Endothelial cell (in vitro differentiated cells): ENCODE data around the gene CCDC150. TPM values are rescaled to one million over a fixed set of nuclear protein-coding genes. Genes with fewer than 3 reads are reported as not detected.

ENCODE experiments used
- DNase-seq: peaks from one replicate; pipeline ENCODE4 v3.0.0; 2021; ENCODE audit warnings: low spot score
- H3K27ac Mint-ChIP-seq: one replicate; pipeline ENCODE4 v1.8.0; 2021; ENCODE audit warnings: mixed read lengths, inconsistent platforms; ENCODE audit not compliant: unreplicated experiment
- H3K27me3 Mint-ChIP-seq: one replicate; pipeline ENCODE4 v1.8.0; 2021; ENCODE audit warnings: mild to moderate bottlenecking, moderate library complexity, mixed read lengths, inconsistent platforms; ENCODE audit not compliant: unreplicated experiment
- H3K36me3 Mint-ChIP-seq: one replicate; pipeline ENCODE4 v1.8.0; 2021; ENCODE audit warnings: mild to moderate bottlenecking, low read depth, mixed read lengths, inconsistent platforms; ENCODE audit not compliant: unreplicated experiment
- H3K4me1 Mint-ChIP-seq: one replicate; pipeline ENCODE4 v1.8.0; 2021; ENCODE audit warnings: mild to moderate bottlenecking, mixed read lengths, inconsistent platforms; ENCODE audit not compliant: unreplicated experiment
- H3K4me3 Mint-ChIP-seq: one replicate; pipeline ENCODE4 v1.8.0; 2021; ENCODE audit warnings: mild to moderate bottlenecking, mixed read lengths, inconsistent platforms; ENCODE audit not compliant: unreplicated experiment
- H3K9me3 Mint-ChIP-seq: one replicate; pipeline ENCODE4 v1.8.0; 2021; ENCODE audit warnings: mixed read lengths, inconsistent platforms; ENCODE audit not compliant: unreplicated experiment
- total RNA-seq: library from RNA; stranded (reverse); fragmentation: NEBNext Ultra II Directional; extraction: Animal tissue kit (Norgen Biotek cat#: 25700); gene quantifications from one replicate; pipeline ENCODE4 v1.2.1, GENCODE V29; 2021; ENCODE audit not compliant: unreplicated experiment
- TF ChIP-seq, protein P1 (sequence below): fragments of 200-600 bp; sonication (generic); IDR thresholded peaks from one replicate; pipeline ENCODE4 v1.5.0; 2021; ENCODE audit warnings: antibody characterized with exemption; ENCODE audit not compliant: unreplicated experiment

Gene CCDC150
- total RNA-seq, 1 donor from 2014 or later, result 12.4 TPM

DNA sequence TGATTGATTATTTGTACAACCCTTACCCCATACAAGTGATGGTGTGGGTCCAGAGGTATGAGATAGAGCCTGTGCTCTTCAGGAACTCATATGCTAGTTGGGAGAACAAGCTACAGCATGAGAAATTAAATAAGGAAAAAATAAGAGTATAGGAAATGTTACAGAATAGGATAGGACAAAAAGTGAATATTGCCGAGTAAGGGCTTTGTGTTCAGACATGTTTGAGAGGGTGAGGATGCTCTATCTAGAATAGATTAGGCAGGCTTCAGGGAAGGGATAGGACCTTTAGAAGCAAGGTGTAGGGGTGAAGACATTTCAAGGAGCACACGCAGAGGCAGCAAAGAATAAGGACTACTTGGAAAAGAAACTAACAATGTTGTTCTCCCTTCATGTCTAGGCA lies 17.8 kb downstream of the CCDC150 start:
- no peak for DNase-seq
- Mint-ChIP-seq H3K4me3 (no peak overlapping the region), H3K4me1 (no peaks in the 10 kb centered on the region), H3K9me3 (peaks cover 6% of the 10 kb centered on the region), H3K27ac (no peak overlapping the region), H3K27me3 (no peaks in the 10 kb centered on the region), H3K36me3 (peaks cover 14% of the 10 kb centered on the region)
- TF ChIP-seq, protein P1, sequence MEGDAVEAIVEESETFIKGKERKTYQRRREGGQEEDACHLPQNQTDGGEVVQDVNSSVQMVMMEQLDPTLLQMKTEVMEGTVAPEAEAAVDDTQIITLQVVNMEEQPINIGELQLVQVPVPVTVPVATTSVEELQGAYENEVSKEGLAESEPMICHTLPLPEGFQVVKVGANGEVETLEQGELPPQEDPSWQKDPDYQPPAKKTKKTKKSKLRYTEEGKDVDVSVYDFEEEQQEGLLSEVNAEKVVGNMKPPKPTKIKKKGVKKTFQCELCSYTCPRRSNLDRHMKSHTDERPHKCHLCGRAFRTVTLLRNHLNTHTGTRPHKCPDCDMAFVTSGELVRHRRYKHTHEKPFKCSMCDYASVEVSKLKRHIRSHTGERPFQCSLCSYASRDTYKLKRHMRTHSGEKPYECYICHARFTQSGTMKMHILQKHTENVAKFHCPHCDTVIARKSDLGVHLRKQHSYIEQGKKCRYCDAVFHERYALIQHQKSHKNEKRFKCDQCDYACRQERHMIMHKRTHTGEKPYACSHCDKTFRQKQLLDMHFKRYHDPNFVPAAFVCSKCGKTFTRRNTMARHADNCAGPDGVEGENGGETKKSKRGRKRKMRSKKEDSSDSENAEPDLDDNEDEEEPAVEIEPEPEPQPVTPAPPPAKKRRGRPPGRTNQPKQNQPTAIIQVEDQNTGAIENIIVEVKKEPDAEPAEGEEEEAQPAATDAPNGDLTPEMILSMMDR, result no peak

DNA sequence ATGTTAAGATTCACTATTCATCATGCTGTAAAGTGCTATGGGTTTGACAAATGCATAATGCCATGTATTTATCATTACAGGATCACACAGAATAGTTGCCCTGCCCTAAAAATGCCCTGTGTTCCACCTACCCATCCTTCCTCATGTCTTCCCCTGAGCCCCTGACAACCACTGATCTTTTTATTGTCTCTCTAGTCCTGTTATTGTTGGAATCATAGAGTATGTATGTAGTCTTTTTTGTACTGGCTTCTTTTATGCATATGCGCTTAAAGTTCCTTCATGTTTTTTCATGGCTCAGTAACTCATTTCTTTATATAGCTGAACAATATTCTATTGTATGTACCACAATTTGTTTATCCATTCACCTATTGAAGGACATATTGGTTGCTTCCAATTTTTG lies 20.3 kb downstream of the CCDC150 start:
- Mint-ChIP-seq H3K4me3 (no peak overlapping the region), H3K9me3 (no peaks in the 10 kb centered on the region), H3K27ac (no peak overlapping the region), H3K4me1 (no peaks in the 10 kb centered on the region), H3K27me3 (no peaks in the 10 kb centered on the region), H3K36me3 (no peaks in the 10 kb centered on the region)
- TF ChIP-seq, protein P1, result no peak
- no peak for DNase-seq

DNA sequence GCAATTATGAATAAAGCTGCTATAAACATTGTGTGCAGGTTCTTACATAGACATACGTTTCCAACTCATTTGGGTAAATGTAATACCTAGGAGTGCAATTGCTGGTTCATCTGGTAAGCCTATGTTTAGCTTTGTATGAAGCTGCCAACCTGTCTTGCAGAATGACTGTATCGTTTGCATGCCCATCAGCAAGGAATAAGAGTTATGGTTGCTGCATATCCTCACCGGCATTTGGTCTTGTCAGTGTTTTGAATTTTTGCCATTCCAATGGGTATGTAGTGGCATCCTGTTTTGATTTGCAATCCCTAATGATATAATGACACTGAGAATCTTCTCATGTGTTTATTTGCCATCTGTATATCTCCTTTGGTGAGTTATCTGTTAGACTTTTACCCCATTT lies 20.7 kb downstream of the CCDC150 start:
- Mint-ChIP-seq H3K4me3 (no peak overlapping the region), H3K27me3 (no peaks in the 10 kb centered on the region), H3K4me1 (no peaks in the 10 kb centered on the region), H3K27ac (no peak overlapping the region), H3K9me3 (no peaks in the 10 kb centered on the region), H3K36me3 (no peaks in the 10 kb centered on the region)
- DNase-seq, result no peak
- TF ChIP-seq, protein P1, result no peak

DNA sequence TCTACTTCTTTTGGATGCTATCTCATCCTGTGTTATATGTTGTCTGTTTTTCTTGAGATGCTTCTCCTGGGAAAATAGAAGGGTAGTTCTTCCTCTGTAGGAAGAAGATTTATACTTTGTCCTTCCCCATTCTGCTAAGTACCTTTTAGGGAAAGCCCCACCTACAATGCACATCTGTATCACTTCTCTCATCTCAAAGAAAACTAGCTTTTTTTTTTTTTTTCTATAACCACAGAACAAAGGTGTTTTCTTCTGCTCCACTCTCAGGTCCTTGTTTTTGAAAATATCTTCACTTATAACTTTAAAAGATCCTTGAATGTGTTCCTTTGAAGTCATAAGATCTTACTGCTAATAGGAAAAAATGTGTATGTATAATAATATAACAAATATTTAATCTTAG lies 30.8 kb downstream of the CCDC150 start:
- H3K36me3 Mint-ChIP-seq, result no peaks in the 10 kb centered on the region
- no peaks in the 10 kb centered on the region for H3K27me3 Mint-ChIP-seq
- H3K4me3 Mint-ChIP-seq, result no peak overlapping the region
- DNase-seq, result no peak
- TF ChIP-seq, protein P1, result no peak
- no peak overlapping the region for H3K27ac Mint-ChIP-seq
- H3K9me3 Mint-ChIP-seq, result no peaks in the 10 kb centered on the region
- H3K4me1 Mint-ChIP-seq, result no peaks in the 10 kb centered on the region

DNA sequence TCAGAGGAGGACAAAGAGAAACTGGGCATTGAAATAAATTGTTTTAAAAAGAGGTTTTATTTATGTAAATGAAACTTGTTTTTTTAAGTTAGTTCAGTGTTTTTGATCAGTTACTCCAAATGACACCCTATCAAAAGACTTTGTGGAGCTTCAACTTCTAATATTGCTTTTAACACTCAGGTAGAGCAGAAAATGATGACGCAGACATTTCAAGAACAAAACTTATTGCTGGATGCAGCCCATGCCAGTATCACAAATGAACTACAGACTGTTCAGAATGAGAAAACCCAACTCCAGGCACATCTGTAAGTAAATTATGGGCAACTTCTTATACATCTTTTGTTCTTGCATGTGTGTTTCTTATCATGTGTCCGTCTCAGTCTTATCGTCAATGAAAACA lies 36.4 kb downstream of the CCDC150 start:
- no peaks in the 10 kb centered on the region for H3K27me3 Mint-ChIP-seq
- H3K4me3 Mint-ChIP-seq, result no peak overlapping the region
- TF ChIP-seq, protein P1, result no peak
- no peaks in the 10 kb centered on the region for H3K36me3 Mint-ChIP-seq
- no peaks in the 10 kb centered on the region for H3K9me3 Mint-ChIP-seq
- DNase-seq, result no peak
- H3K4me1 Mint-ChIP-seq, result no peaks in the 10 kb centered on the region
- no peak overlapping the region for H3K27ac Mint-ChIP-seq
